Adipocyte (in vitro differentiated cells): ENCODE results near the gene FUCA2.
"Not testable (repeated sequence)": the region's sequence is repeated elsewhere in the genome, so short reads cannot be mapped to it uniquely, and the experiment has no call there.

Source experiments
- DNase-seq: peaks from one replicate; pipeline ENCODE4 v3.0.0-alpha.2; 2015; ENCODE audit warnings: low read depth
- H3K27me3 ChIP-seq: replicated peaks from 2 replicates; pipeline ENCODE4 v1.7.0; 2013; ENCODE audit warnings: mild to moderate bottlenecking, low read length, moderate library complexity; ENCODE audit not compliant: control insufficient read depth, insufficient read depth
- H3K36me3 ChIP-seq: 2 replicates; pipeline ENCODE4 v1.7.0; 2013; ENCODE audit warnings: low read length, mild to moderate bottlenecking, moderate library complexity; ENCODE audit not compliant: control insufficient read depth, insufficient read depth, severe bottlenecking
- H3K4me1 ChIP-seq: 2 replicates; pipeline ENCODE4 v1.7.0; 2013; ENCODE audit warnings: mild to moderate bottlenecking, low read length, moderate library complexity; ENCODE audit not compliant: control insufficient read depth, insufficient read depth
- H3K4me3 ChIP-seq: 2 replicates; pipeline ENCODE4 v1.7.0; 2013; ENCODE audit warnings: mild to moderate bottlenecking, low read length, moderate library complexity
- H3K9ac ChIP-seq: 2 replicates; pipeline ENCODE4 v1.7.0; 2013; ENCODE audit warnings: mild to moderate bottlenecking, low read length, moderate library complexity
- H3K9me3 ChIP-seq: 2 replicates; pipeline ENCODE4 v1.7.0; 2013; ENCODE audit warnings: mild to moderate bottlenecking, low read length, moderate library complexity; ENCODE audit not compliant: control insufficient read depth

The FUCA2 gene

DNA sequence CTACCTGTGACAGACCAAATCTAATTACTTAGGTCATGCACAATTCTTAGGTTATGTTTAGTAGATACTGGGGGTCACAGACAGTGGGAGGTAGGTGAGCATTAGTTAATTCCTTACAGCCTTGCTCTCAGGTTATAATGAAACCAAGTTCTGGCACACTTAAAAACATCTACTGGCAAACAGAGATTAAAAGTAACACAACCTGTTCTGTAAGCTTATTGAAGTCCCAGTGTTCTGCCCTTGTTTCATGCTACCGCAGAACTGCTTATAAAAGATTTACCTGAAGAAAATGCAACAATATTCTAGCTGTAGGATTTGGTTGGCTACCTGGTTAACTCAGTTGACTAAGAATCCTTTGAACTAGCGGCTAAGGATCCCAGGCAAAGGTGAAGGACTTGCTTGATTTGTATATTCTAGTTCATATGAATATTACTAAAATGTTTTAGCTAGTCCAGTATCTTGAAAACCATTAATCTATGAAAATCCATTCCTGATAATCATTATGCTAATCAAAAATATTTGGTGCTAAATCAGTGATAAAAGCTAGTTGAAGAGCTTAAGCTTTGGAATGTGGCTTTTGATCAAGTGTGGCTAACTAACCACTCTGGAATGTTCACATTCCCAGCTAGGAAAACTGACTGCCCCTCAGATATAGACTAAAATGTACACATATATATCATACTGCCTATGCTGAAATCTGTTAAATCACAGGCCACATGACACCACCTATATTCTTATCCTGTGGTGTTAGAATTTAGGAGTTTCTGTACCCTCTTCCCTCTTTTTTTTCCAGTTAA lies 53.8 kb downstream of the FUCA2 start:
- Histone ChIP-seq H3K4me1 (peaks cover 9% of the 10 kb centered on the region), H3K9ac (no peak overlapping the region), H3K27me3 (no peaks in the 10 kb centered on the region), H3K9me3 (no peaks in the 10 kb centered on the region), H3K4me3 (no peak overlapping the region), H3K36me3 (peaks cover 42% of the 10 kb centered on the region)
- DNase-seq = peak; percentile 17

DNA sequence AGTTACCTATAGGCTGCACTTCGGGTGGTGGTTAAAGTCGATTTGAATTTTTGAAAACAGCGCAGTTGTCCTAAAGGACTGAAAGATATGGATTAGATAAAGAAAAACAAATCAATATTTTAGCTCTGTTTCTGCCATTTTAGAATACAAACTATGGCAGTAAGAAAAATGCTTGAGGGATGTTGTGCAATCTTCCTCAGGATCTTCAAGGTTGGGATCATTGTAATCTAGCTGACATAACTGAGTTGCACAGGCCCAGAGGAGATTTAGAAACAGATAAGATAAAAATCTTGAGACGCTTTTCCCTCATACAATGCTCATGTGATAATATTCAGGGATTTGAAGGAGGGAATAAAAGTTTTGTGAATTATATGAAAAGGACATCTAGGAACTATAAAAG lies 60.0 kb downstream of the FUCA2 start:
- Histone ChIP-seq H3K27me3 (no peaks in the 10 kb centered on the region), H3K4me3 (peak overlapping the region; percentile 97), H3K36me3 (peaks cover 15% of the 10 kb centered on the region), H3K4me1 (peaks cover 23% of the 10 kb centered on the region), H3K9ac (peak overlapping the region; percentile 93), H3K9me3 (no peaks in the 10 kb centered on the region)
- peak; percentile 63 for DNase-seq

GRCh38 chr6:143450453-143451371 lies 60.8 kb downstream of the FUCA2 start, which contains the start of the genes ADAT2 and PEX3:
TSS of gene ADAT2 (minus strand) at chr6:143450695. CDS start at chr6:143450658, 37 bp downstream.
TSS of gene PEX3 (plus strand) at chr6:143450805. CDS start at chr6:143451043, 238 bp downstream.
- Histone ChIP-seq H3K27me3 (no peaks in the 10 kb centered on the region), H3K9ac (peak within 1 kb of the TSS; percentile 93), H3K9me3 (no peaks in the 10 kb centered on the region), H3K36me3 (peaks cover 15% of the 10 kb centered on the region), H3K4me3 (peak within 1 kb of the TSS; percentile 97), H3K4me1 (peaks cover 23% of the 10 kb centered on the region)
- peak; percentile 97 for DNase-seq

DNA sequence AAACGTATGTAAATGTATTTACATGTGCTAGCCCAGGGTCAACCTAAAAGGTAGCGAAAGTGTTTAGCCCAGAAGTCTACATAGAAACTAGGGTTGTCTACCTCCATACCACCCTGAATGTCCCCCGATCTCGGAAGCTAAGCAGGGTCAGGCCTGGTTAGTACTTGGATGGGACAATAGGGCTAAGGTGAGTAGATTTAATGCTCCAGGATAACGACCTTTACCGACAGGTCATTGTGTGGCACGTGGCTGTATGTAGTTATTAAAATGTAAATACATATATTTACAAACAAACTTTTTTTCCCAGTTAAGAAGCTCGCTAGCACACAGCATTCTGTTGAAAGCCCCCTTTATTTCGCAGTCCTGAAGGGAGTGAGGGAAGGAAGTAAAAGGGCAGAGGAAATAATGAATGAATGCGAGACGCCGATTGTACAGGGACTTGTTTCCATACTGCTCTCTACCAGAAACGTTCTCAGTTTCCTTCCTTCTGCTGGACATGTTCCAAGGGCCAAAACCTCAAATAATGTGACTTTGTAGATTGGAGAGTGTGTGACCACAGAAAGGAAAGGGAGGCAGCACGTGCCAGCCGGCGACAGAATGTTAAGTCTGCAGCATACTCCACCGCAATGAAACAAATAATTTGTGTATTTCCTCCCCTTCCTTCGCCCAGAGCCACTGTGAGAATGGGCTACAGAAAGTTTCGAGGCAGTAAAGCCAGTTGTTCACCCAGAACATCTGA lies 61.6 kb downstream of the FUCA2 start:
- H3K36me3 ChIP-seq = peaks cover 15% of the 10 kb centered on the region
- DNase-seq = peak; percentile 19
- no peaks in the 10 kb centered on the region for H3K27me3 ChIP-seq
- H3K9me3 ChIP-seq = no peaks in the 10 kb centered on the region
- H3K4me1 ChIP-seq = peaks cover 23% of the 10 kb centered on the region
- H3K9ac ChIP-seq = peak overlapping the region; percentile 93
- H3K4me3 ChIP-seq = peak overlapping the region; percentile 97

- DNase-seq = no peak
- H3K4me1 ChIP-seq = peaks cover 23% of the 10 kb centered on the region
- no peaks in the 10 kb centered on the region for H3K9me3 ChIP-seq
- peak overlapping the region; percentile 97 for H3K4me3 ChIP-seq
- no peaks in the 10 kb centered on the region for H3K27me3 ChIP-seq
- peak overlapping the region; percentile 93 for H3K9ac ChIP-seq
- H3K36me3 ChIP-seq = peaks cover 10% of the 10 kb centered on the region
These were observed 62.3 kb downstream of the FUCA2 start for GRCh38 chr6:143449082-143449713.

DNA sequence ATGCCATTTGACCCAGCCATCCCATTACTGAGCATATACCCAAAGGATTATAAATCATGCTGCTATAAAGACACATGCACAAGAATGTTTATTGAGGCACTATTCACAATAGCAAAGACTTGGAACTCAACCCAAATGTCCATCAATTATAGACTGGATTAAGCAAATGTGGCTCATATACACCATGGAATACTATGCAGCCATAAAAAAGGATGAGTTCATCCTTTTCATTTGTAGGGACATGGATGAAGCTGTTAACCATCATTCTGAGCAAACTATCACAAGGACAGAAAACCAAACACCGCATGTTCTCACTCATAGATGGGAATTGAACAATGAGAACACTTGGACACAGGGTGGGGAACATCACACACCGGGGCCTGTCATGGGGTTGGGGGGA lies 63.7 kb downstream of the FUCA2 start:
- not testable (repeated sequence) for H3K4me3 ChIP-seq, H3K36me3 ChIP-seq, DNase-seq, H3K27me3 ChIP-seq, H3K9me3 ChIP-seq, H3K9ac ChIP-seq
- H3K4me1 ChIP-seq = peaks cover 23% of the 10 kb centered on the region
